Measurements from ENCODE around the gene TMCC1. TPM values are rescaled to one million over a fixed set of nuclear protein-coding genes. Genes with fewer than 3 reads are reported as not detected.

TMCC1 gene
- total RNA-seq, 1 donor from 2014 or later: 28.0 TPM

DNA sequence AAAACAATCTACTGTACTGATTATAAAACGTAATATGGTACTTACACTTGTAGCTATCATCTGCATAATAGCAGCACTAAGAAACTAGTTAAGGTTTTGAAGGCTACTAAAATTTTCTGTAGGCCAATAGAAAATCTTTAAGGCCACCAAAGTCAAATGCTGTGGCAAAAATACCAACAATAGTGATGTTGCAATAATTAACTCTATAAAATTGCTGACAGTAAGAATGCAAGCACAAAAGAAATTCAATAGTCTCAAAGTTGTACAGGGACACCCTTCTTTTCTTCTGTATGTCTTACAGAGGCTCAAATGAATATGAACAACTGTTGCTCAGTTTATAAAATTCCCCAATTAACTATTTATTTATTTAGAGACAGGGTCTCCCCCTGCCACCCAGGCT is 62.0 kb downstream of the TMCC1 start:
- no peak for DNase-seq (ENCODE audit: low read depth)
- no peaks in the 10 kb centered on the region for H3K27me3 ChIP-seq (ENCODE audit: control insufficient read depth, insufficient read depth, low read length)
- TF ChIP-seq, protein P1, sequence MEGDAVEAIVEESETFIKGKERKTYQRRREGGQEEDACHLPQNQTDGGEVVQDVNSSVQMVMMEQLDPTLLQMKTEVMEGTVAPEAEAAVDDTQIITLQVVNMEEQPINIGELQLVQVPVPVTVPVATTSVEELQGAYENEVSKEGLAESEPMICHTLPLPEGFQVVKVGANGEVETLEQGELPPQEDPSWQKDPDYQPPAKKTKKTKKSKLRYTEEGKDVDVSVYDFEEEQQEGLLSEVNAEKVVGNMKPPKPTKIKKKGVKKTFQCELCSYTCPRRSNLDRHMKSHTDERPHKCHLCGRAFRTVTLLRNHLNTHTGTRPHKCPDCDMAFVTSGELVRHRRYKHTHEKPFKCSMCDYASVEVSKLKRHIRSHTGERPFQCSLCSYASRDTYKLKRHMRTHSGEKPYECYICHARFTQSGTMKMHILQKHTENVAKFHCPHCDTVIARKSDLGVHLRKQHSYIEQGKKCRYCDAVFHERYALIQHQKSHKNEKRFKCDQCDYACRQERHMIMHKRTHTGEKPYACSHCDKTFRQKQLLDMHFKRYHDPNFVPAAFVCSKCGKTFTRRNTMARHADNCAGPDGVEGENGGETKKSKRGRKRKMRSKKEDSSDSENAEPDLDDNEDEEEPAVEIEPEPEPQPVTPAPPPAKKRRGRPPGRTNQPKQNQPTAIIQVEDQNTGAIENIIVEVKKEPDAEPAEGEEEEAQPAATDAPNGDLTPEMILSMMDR (IDR thresholded peaks at IDR 0.05; ENCODE audit: insufficient read depth, low read length, poor library complexity, severe bottlenecking): no peak
- no peak overlapping the region for H3K4me3 ChIP-seq (ENCODE audit: low read depth, low read length)
- H3K36me3 ChIP-seq (ENCODE audit: control insufficient read depth, insufficient read depth, low read length): no peaks in the 10 kb centered on the region

DNA sequence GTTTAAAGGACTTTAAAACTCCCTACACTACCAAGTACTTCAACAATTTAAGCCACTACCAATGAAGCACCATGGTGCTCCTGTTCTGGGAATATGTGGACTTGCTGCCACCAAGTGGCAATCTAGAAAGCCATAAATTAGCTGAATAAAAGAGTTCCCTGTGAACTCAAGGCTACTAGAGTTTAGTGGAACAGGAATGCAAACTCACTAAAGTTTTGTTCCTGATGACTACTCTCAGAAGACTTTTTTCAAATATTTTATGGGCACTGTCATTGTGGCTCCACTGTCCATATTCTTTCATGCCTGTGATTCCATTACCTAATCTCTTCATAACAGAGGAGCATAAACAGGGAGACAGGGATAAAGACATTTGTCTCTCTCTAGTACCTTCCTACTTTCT is 63.9 kb downstream of the TMCC1 start:
- H3K4me3 ChIP-seq (ENCODE audit: low read depth, low read length): no peak overlapping the region
- TF ChIP-seq, protein P1 (IDR thresholded peaks at IDR 0.05; ENCODE audit: insufficient read depth, low read length, poor library complexity, severe bottlenecking): peak; percentile 62
- peaks cover 1% of the 10 kb centered on the region for H3K36me3 ChIP-seq (ENCODE audit: control insufficient read depth, insufficient read depth, low read length)
- H3K27me3 ChIP-seq (ENCODE audit: control insufficient read depth, insufficient read depth, low read length): no peaks in the 10 kb centered on the region
- DNase-seq (ENCODE audit: low read depth): peak; percentile 81

DNA sequence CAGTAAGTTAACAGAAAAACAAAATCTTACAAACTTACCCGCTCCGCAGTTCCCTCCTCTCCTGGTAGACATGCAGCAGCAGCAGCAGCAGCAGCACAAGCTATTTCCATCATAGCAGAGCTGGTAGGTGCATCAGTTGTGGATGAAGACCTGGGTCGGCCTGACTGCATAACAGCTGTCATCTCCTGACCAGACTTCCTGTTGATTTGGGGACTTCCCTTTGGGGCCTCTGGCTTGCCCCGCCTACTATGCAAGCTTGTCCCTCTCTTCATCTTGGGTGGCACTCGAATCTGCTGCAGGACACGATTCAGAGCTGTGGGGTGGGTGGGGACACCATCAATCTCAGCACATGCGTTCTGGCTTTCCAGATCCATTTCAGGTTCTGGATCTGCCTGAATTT is 65.7 kb downstream of the TMCC1 start:
- Histone ChIP-seq H3K27me3 (ENCODE audit: control insufficient read depth, insufficient read depth, low read length) (no peaks in the 10 kb centered on the region), H3K4me3 (ENCODE audit: low read depth, low read length) (no peak overlapping the region), H3K36me3 (ENCODE audit: control insufficient read depth, insufficient read depth, low read length) (peaks cover 1% of the 10 kb centered on the region)
- no peak for DNase-seq (ENCODE audit: low read depth)
- TF ChIP-seq, protein P1 (IDR thresholded peaks at IDR 0.05; ENCODE audit: insufficient read depth, low read length, poor library complexity, severe bottlenecking): no peak

DNA sequence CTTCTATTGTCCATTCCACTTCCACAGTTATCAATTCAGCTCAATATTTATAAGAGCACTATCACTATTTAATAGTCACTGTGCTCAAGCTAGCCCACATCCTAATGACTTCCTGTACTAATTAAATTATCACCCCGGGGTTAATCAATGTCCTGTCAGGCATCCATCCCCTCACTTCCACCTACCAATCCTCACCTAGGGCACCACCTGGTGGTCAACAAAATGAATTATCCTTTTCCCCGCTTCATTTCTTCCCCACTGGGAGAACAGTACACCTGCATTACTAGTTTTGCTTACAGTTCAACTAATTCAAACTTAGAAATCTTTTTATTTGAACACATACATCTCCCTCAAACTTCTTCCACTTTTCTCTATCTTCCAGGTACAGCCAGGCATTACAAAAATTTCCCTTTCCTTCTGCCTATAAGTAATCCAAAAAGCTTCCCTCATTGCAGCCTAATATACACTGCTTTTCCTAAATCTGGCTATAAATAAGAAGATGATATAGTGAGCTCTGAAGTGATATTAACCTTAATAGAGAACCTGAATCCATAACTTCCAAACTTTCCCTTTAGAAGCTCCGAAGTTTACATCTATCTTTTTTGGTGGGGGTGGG is 68.5 kb downstream of the TMCC1 start:
- peak; percentile 4 for DNase-seq (ENCODE audit: low read depth)
- Histone ChIP-seq H3K36me3 (ENCODE audit: control insufficient read depth, insufficient read depth, low read length) (peaks cover 1% of the 10 kb centered on the region), H3K27me3 (ENCODE audit: control insufficient read depth, insufficient read depth, low read length) (no peaks in the 10 kb centered on the region), H3K4me3 (ENCODE audit: low read depth, low read length) (no peak overlapping the region)
- TF ChIP-seq, protein P1 (IDR thresholded peaks at IDR 0.05; ENCODE audit: insufficient read depth, low read length, poor library complexity, severe bottlenecking): peak; percentile 62

DNA sequence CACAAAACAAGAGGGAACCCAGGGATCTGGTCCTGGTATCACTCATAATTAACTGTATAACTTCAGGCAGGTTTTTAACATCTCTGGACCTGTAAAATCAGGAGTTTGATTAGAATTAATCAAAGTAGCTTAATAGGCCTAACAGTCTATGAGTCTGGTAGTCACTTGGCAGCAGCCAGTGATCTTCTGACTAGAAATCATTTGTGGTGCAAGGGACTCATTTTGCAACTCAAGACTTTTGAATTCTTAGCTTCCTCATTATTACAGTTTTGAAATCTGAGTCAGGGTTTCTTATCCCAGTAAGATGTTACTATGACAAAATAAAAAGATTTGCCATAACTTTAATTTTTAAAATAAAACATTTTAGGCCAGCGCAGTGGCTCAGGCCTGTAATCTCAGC is 70.8 kb downstream of the TMCC1 start:
- no peak overlapping the region for H3K4me3 ChIP-seq (ENCODE audit: low read depth, low read length)
- no peak for DNase-seq (ENCODE audit: low read depth)
- peaks cover 1% of the 10 kb centered on the region for H3K36me3 ChIP-seq (ENCODE audit: control insufficient read depth, insufficient read depth, low read length)
- H3K27me3 ChIP-seq (ENCODE audit: control insufficient read depth, insufficient read depth, low read length): no peaks in the 10 kb centered on the region
- TF ChIP-seq, protein P1 (IDR thresholded peaks at IDR 0.05; ENCODE audit: insufficient read depth, low read length, poor library complexity, severe bottlenecking): no peak

DNA sequence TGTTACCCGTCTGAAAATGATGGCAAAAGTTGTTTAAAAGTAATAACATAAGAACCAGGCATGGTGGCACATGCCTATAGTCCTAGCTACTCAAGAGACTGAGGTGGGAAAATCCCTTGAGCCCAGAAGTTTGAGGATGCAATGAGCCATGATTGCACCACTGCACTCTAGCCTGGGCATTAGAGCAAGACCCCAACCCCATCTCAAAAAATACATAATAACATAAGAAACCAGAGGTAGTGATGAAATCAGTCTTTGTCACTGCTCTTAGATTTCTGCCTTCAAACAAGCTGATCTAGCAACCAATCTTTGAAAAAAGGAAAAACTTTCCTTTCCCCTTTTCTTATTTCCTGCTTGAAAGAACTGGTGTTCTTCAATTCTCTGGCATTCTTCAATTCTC is 71.3 kb downstream of the TMCC1 start:
- peaks cover 1% of the 10 kb centered on the region for H3K36me3 ChIP-seq (ENCODE audit: control insufficient read depth, insufficient read depth, low read length)
- H3K27me3 ChIP-seq (ENCODE audit: control insufficient read depth, insufficient read depth, low read length): no peaks in the 10 kb centered on the region
- H3K4me3 ChIP-seq (ENCODE audit: low read depth, low read length): no peak overlapping the region
- DNase-seq (ENCODE audit: low read depth): no peak
- TF ChIP-seq, protein P1 (IDR thresholded peaks at IDR 0.05; ENCODE audit: insufficient read depth, low read length, poor library complexity, severe bottlenecking): no peak
